Liver (tissue), 3 donors: ENCODE measurements around the gene PODN.

ENCODE experiments used
- ATF3 ChIP-seq: IDR thresholded peaks from 2 replicates; pipeline ENCODE4 v1.6.1; 2016; ENCODE audit warnings: antibody characterized with exemption
- EGR1 ChIP-seq, 2 donors: IDR thresholded peaks; 2 replicates each; pipeline ENCODE4 v1.6.1; 2016 to 2018; ENCODE audit warnings: antibody characterized with exemption in 2 of 2, low read depth in 2 of 2
- FOXA1 ChIP-seq: IDR thresholded peaks from 2 replicates; pipeline ENCODE4 v1.6.1; 2016; ENCODE audit warnings: antibody characterized with exemption
- GABPA ChIP-seq, 2 donors: IDR thresholded peaks in 1 of 2; conservative IDR thresholded peaks in 1 of 2; 2 replicates each; pipeline ENCODE4 v1.6.1; 2016; ENCODE audit warnings: antibody characterized with exemption in 2 of 2, mild to moderate bottlenecking in 1 of 2, moderate library complexity in 1 of 2
- HNF4G ChIP-seq: IDR thresholded peaks from 2 replicates; pipeline ENCODE4 v1.6.1; 2016; ENCODE audit warnings: antibody characterized with exemption
- MAX ChIP-seq: IDR thresholded peaks from 2 replicates; pipeline ENCODE4 v1.6.1; 2016; ENCODE audit warnings: antibody characterized with exemption
- RXRA ChIP-seq, 2 donors: IDR thresholded peaks; 2 replicates each; pipeline ENCODE4 v1.6.1; 2017 to 2018; ENCODE audit warnings: antibody characterized with exemption in 2 of 2, mild to moderate bottlenecking in 1 of 2
- SP1 ChIP-seq: IDR thresholded peaks from 2 replicates; pipeline ENCODE4 v1.6.1; 2018; ENCODE audit warnings: antibody characterized with exemption, mild to moderate bottlenecking
- TAF1 ChIP-seq: conservative IDR thresholded peaks from 2 replicates; pipeline ENCODE4 v1.6.1; 2016; ENCODE audit warnings: antibody characterized with exemption, mild to moderate bottlenecking
- YY1 ChIP-seq: IDR thresholded peaks from 2 replicates; pipeline ENCODE4 v1.6.1; 2016; ENCODE audit warnings: antibody characterized with exemption, mild to moderate bottlenecking
- TF ChIP-seq, protein P1 (sequence below): fragments of 150-350 bp; IDR thresholded peaks from 2 replicates; pipeline ENCODE4 v1.5.1; 2017; ENCODE audit warnings: improper control_type of control experiment, low read depth, low read length; ENCODE audit not compliant: missing input control
- TF ChIP-seq, protein P2 (sequence below): IDR thresholded peaks from 2 replicates; pipeline ENCODE4 v1.6.1; 2016; ENCODE audit warnings: antibody characterized with exemption
- TF ChIP-seq, protein P3 (sequence below): IDR thresholded peaks from 2 replicates; pipeline ENCODE4 v1.6.1; 2016; ENCODE audit warnings: antibody characterized with exemption, mild to moderate bottlenecking
- donor health status: healthy.
- donor health status: healthy.

DNA sequence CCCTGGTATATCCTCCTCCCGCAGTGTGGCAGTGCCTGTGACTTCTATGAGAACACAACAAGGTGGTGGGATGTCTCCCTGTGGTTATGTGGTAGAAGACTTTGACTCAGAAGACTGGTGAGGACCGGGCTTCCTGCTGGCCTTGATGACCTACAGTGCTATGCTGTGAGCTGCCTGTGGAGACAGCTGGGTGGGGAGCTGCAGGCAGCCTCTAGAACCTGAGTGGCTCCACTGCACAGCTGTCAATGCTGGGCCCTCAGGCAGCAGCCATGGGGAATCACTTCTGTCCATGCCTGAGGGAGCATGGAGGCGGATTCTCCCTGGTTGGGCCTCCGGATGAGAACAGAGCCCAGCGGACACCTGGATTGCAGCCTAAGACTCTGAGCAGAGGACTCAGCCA, 65.5 kb downstream of the PODN start:
- TF ChIP-seq, protein P1, sequence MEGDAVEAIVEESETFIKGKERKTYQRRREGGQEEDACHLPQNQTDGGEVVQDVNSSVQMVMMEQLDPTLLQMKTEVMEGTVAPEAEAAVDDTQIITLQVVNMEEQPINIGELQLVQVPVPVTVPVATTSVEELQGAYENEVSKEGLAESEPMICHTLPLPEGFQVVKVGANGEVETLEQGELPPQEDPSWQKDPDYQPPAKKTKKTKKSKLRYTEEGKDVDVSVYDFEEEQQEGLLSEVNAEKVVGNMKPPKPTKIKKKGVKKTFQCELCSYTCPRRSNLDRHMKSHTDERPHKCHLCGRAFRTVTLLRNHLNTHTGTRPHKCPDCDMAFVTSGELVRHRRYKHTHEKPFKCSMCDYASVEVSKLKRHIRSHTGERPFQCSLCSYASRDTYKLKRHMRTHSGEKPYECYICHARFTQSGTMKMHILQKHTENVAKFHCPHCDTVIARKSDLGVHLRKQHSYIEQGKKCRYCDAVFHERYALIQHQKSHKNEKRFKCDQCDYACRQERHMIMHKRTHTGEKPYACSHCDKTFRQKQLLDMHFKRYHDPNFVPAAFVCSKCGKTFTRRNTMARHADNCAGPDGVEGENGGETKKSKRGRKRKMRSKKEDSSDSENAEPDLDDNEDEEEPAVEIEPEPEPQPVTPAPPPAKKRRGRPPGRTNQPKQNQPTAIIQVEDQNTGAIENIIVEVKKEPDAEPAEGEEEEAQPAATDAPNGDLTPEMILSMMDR, result no peak
- TF ChIP-seq RXRA (IDR thresholded peaks at IDR 0.05), result no peak
- TF ChIP-seq, protein P2, sequence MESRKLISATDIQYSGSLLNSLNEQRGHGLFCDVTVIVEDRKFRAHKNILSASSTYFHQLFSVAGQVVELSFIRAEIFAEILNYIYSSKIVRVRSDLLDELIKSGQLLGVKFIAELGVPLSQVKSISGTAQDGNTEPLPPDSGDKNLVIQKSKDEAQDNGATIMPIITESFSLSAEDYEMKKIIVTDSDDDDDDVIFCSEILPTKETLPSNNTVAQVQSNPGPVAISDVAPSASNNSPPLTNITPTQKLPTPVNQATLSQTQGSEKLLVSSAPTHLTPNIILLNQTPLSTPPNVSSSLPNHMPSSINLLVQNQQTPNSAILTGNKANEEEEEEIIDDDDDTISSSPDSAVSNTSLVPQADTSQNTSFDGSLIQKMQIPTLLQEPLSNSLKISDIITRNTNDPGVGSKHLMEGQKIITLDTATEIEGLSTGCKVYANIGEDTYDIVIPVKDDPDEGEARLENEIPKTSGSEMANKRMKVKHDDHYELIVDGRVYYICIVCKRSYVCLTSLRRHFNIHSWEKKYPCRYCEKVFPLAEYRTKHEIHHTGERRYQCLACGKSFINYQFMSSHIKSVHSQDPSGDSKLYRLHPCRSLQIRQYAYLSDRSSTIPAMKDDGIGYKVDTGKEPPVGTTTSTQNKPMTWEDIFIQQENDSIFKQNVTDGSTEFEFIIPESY, result no peak
- no peak for TF ChIP-seq HNF4G
- no peak for TF ChIP-seq YY1
- TF ChIP-seq SP1, result no peak
- no peak for TF ChIP-seq EGR1 (IDR thresholded peaks at IDR 0.05; ENCODE audit: low read depth in 2 of 2)
- TF ChIP-seq GABPA (IDR thresholded peaks at IDR 0.05 in 1 of 2, conservative IDR thresholded peaks at IDR 0.05 in 1 of 2), result no peak
- TF ChIP-seq TAF1, result no peak
- TF ChIP-seq, protein P3, sequence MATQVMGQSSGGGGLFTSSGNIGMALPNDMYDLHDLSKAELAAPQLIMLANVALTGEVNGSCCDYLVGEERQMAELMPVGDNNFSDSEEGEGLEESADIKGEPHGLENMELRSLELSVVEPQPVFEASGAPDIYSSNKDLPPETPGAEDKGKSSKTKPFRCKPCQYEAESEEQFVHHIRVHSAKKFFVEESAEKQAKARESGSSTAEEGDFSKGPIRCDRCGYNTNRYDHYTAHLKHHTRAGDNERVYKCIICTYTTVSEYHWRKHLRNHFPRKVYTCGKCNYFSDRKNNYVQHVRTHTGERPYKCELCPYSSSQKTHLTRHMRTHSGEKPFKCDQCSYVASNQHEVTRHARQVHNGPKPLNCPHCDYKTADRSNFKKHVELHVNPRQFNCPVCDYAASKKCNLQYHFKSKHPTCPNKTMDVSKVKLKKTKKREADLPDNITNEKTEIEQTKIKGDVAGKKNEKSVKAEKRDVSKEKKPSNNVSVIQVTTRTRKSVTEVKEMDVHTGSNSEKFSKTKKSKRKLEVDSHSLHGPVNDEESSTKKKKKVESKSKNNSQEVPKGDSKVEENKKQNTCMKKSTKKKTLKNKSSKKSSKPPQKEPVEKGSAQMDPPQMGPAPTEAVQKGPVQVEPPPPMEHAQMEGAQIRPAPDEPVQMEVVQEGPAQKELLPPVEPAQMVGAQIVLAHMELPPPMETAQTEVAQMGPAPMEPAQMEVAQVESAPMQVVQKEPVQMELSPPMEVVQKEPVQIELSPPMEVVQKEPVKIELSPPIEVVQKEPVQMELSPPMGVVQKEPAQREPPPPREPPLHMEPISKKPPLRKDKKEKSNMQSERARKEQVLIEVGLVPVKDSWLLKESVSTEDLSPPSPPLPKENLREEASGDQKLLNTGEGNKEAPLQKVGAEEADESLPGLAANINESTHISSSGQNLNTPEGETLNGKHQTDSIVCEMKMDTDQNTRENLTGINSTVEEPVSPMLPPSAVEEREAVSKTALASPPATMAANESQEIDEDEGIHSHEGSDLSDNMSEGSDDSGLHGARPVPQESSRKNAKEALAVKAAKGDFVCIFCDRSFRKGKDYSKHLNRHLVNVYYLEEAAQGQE, result no peak
- TF ChIP-seq MAX, result no peak
- TF ChIP-seq ATF3, result no peak
- TF ChIP-seq FOXA1, result no peak
